ENCODE measurements around the gene BAIAP2L2. TPM values are rescaled to one million over a fixed set of nuclear protein-coding genes. Genes with fewer than 3 reads are reported as not detected.
"Not testable (repeated sequence)": the region's sequence is repeated elsewhere in the genome, so short reads cannot be mapped to it uniquely, and the experiment has no call there.

BAIAP2L2 gene
- total and polyA plus RNA-seq, 3 donors from 2014 or later, result 6.6 to 10.0 (median 8.8) TPM

GRCh38 chr22:38040953-38041759, 69.3 kb downstream of the BAIAP2L2 start:
- Histone ChIP-seq H3K27ac (no peak overlapping the region), H3K27me3 (no peaks in the 10 kb centered on the region), H3K4me3 (no peak overlapping the region), H3K36me3 (ENCODE audit: low read depth, missing control alignments) (no peaks in the 10 kb centered on the region), H3K4me1 (peaks cover 35% of the 10 kb centered on the region), H3K9me3 (no peaks in the 10 kb centered on the region)
- no peak for TF ChIP-seq CTCF (IDR thresholded peaks at IDR 0.05)
- no peak for TF ChIP-seq POLR2A (IDR thresholded peaks at IDR 0.05)
- intact Hi-C loops (cut with DNase I; ENCODE audit: low total_unique reads), result no loop called here
- WGBS, 2 donors, result 71 to 74% methylated on average over 19 to 20 of the region's 20 CpGs
- no peak for DNase-seq

- H3K27me3 ChIP-seq, result no peaks in the 10 kb centered on the region
- peak; percentile 56 for DNase-seq
- 4 to 20% methylated on average over 21 to 36 of the region's 46 CpGs for WGBS, 2 donors
- intact Hi-C loops (cut with DNase I; ENCODE audit: low total_unique reads), result no loop called here
- peak overlapping the region; percentile 40 to 62 for H3K4me3 ChIP-seq
- H3K4me1 ChIP-seq, result peaks cover 48% of the 10 kb centered on the region
- no peaks in the 10 kb centered on the region for H3K36me3 ChIP-seq (ENCODE audit: low read depth, missing control alignments)
- peak overlapping the region; percentile 92 to 94 for H3K27ac ChIP-seq
- TF ChIP-seq CTCF (IDR thresholded peaks at IDR 0.05), result peak in 1 of 3 experiments; percentile 5
- TF ChIP-seq POLR2A (IDR thresholded peaks at IDR 0.05), result no peak
- H3K9me3 ChIP-seq, result no peaks in the 10 kb centered on the region
These were observed 71.3 kb downstream of the BAIAP2L2 start for GRCh38 chr22:38038890-38039812.

- intact Hi-C loops (cut with DNase I; ENCODE audit: low total_unique reads), result no loop called here
- Histone ChIP-seq H3K36me3 (ENCODE audit: low read depth, missing control alignments) (no peaks in the 10 kb centered on the region), H3K4me1 (peaks cover 55% of the 10 kb centered on the region), H3K9me3 (no peaks in the 10 kb centered on the region), H3K27ac (peak overlapping the region; percentile 92 to 94), H3K27me3 (no peaks in the 10 kb centered on the region), H3K4me3 (peak overlapping the region; percentile 40 to 62)
- WGBS, 2 donors, result 66 to 73% methylated on average over 8 to 16 of the region's 23 CpGs
- TF ChIP-seq POLR2A (IDR thresholded peaks at IDR 0.05), result no peak
- TF ChIP-seq CTCF (IDR thresholded peaks at IDR 0.05), result no peak
- no peak for DNase-seq
These were observed 72.1 kb downstream of the BAIAP2L2 start for GRCh38 chr22:38038426-38038825.

GRCh38 chr22:38037367-38038150, 72.9 kb downstream of the BAIAP2L2 start:
- H3K9me3 ChIP-seq; DNase-seq; H3K36me3 ChIP-seq (ENCODE audit: low read depth, missing control alignments); H3K27me3 ChIP-seq; intact Hi-C loops (cut with DNase I; ENCODE audit: low total_unique reads): not testable (repeated sequence)
- H3K4me1 ChIP-seq, result peaks cover 55% of the 10 kb centered on the region
- peak overlapping the region in 1 of 2 donors; percentile 62 for H3K4me3 ChIP-seq
- H3K27ac ChIP-seq, result peak overlapping the region; percentile 92 to 94
- WGBS, 2 donors, result 62% methylated on average over 13 of the region's 13 CpGs

Data from testis (tissue), 3 donors.